Measurements from ENCODE around the gene PRPF6.
"Not testable (repeated sequence)": the region's sequence is repeated elsewhere in the genome, so short reads cannot be mapped to it uniquely, and the experiment has no call there.

The PRPF6 gene

DNA sequence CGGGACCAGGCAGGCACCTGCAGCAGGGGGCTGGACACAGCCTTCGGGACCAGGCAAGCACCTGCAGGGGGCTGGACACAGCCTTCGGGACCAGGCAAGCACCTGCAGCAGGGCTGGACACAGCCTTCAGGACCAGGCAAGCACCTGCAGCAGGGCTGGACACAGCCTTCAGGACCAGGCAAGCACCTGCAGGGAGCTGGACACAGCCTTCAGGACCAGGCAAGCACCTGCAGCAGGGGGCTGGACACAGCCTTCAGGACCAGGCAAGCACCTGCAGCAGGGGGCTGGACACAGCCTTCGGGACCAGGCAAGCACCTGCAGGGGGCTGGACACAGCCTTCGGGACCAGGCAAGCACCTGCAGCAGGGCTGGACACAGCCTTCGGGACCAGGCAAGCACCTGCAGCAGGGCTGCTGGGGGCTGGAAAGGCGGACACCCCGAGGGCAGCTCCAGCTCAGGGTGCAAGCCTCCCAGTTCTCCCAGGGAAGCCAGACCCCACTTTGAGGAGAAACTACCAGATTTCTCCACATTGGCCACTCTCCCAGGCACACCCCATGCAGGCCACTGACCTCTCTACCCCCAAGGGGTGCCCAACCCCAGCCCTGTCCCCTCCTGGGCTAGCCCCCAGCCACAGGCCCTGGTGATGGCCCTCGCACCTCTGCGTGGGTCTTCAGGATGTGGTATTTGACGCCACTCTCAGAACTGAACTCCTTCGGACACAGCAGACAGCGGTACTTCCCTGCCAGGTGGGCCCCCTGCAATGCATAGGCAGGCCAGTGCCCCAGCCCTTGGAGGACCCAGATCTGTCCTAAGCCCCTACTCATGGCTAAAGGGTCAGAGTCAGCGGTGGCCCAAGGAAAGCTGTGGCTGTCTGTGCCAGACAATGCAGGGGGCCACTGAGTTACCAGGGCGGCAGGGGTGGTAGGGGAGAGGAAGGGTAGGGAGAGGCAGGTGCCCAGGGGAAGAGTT is 20.0 kb upstream of the PRPF6 start:
- DNase-seq = not testable (repeated sequence)

DNA sequence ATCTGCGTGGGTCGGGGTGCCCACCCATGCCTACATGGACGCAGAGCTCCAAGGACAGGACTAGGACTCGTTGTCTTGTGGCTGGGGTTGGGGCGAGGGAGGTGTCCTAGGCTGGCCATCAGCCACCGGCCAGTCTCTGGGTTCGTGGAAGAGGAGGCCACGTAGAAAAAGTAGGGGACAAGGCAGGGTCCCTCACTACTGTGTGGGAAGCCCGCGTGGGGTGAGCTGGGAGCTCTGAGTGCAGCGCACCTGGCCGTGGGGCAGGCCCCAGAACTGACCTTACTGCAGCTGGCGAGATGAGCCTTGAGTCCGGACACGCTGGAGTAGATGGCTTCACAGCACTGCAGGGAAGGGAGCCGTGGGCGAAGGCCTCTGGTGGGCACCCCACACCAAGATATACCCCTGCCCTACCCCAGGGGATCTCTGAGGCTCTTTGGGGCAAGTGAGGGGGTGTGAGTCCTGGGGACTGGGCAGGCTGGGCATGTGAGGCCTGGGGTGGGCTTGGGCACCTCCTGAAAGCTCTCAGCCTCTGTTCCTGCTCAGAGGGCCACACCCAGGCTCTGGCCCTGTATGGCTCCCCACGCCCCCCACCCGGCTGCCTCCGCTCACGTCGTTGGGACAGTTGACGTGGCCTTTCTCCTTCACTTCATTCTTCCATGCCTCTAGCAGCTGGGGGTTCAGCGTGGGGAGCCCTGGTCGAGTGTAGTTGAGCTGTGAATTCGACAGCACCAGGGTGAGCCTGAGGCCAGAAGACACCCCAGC is 19.1 kb upstream of the PRPF6 start:
- DNase-seq = no peak

DNA sequence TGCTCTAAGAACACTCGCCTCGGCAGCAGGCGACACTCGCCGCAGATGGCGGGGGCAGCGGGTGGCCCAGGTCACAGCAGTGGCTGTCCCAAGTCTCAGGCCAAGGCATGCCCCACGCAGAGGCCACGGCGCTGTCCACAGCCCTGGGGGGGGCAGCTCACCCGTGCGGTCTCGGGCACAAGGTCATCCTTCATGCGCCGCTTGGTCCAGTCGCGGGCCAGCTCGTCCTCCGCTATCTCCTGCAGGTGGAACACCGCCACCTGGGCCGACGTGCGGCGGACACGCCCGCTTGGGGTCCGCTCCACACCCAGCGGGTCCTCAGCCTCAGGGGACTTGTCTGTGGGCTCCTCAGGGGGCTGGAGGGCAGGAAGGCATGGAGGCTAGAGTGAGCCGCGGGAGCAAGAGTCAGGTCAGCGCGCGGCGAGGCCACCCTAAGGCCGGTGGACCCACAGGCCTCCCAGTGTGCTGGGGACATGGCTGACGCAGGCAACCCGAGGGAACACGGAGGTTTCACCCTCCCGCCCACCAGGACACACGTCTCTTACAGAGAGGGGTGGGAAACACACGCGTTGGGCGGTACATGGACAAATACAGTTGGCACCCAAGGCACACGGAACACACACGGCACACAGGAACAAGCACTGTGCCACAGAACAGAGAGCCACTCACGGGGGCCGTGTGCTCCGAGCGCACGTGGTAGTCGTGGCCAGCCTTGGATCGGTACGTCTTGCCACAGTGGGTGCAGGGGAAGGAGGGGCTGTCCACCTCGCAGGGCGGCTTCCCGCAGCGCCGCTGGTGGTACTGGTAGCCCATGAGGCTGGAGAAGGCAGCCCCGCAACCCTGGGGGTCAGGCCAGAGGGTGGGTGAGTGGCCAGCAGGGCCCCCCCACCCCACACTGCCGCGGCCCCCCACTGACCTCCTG is 18.2 kb upstream of the PRPF6 start:
- DNase-seq = no peak

DNA sequence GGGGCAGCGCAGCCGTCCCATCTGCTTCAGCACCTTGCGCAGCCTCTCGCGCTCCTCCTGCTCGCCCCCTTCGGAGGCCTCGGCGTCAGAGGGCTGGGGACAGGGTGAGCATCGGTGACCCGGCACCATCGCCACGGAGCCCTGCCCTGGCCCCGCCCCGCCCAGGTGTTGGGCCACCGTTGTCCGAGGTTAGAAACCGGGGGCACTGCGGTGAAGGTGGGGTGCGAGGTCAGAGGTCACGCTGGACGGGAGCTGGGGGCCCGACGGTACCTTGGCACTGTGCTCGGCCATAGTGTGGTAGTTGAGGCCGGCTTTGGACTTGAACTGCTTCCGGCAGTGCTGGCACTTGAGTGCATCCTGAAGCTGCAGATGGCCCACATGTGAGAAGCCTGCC is 17.6 kb upstream of the PRPF6 start:
- no peak for DNase-seq

DNA sequence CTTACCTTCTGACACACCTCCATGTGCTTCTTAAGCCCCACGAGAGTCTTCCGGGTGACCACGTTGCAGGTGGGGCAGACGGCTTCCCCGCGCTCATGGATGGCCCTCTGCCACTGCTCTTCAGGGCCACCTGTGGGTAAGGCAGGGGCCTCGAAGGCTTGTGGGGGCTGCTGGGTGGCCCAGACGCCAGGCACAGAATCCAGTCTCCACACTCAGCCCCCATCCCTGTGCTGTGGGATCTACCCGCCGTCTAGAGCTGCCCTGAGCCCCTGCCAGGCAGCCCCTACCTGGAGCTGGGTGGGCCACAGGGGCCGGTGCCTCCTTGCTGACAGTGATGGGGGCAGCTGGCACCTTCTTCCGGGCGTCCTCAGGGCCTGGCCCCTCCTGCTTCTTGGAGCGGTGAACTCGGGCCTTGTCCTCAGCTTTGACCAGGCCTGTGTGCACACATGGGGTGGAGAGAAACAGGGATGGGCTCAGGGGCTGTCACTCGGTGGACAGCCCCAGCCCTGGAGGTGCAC is 17.1 kb upstream of the PRPF6 start:
- no peak for DNase-seq

DNA sequence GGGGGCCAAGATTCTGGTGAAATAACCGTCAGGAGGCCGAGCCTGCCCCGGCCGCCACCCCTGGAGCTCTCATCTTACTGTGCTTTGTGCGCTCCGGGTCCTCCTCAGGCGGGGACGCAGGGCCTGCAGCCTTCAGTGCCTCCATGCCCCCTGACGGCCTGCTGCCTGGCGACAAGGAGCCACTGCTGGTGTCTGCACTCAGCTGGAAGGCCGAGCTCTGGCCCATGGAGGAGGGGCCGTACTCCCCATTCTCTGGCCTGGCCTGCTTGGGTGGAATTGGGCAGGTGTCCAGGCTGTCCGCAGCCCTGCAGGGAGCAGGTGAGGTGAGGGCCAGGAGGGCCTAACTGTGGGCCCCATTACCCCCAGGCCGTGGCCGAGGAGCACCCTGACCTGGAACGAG is 16.5 kb upstream of the PRPF6 start:
- DNase-seq = no peak

DNA sequence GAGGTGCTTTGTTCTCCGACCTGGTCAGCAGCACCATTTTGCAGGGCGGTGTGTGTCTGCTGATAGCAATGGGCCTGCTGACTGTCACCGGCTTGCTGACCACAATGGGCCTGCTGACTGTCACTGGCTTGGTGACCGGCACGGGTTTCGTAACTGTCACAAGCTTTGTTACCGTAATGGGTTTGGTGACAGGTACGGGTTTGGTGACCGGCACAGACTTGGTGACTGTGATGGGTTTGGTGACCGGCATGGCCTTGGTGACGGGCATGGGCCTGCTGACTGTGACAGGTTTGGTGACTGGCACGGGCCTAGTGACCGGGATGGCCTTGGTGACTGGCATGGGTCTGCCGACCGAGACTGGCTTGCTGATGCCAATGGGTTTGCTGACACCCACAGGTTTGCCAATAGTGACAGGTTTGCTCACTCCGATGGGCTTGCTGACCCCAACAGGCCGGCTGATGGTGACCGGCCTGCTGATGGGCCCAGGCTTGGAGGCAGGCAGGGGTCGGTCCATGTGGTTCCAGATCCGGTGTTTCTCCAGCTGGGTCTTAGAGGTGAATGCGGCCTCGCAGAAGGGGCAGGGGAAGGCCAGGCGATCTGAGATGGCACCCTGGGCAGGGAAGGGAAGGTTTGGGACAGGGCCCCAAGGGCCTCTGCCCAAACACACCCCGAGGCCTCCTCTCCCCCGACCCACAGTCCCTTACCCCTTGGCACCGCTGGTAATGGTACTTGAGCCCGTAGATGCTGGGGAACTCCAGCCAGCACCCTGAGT is 14.6 kb upstream of the PRPF6 start:
- no peak for DNase-seq

DNA sequence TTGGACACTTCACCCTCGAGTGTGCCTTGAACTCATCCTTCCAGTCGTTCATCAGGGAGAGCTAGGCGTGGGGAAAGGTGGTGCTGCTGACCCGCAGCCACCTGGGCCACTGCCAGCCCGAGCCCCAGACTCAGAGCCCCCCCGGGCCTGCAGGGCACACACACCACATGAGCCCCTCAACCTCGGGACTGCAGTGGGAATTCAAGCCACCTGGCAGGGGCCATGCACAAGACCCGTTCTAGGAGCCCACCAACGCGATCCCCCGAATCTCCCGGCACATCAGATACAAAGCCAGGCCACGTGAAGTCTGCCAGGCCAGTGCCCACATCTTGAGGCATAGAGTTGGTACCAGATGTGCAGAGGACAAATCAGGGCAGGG is 14.0 kb upstream of the PRPF6 start:
- DNase-seq = no peak

DNA sequence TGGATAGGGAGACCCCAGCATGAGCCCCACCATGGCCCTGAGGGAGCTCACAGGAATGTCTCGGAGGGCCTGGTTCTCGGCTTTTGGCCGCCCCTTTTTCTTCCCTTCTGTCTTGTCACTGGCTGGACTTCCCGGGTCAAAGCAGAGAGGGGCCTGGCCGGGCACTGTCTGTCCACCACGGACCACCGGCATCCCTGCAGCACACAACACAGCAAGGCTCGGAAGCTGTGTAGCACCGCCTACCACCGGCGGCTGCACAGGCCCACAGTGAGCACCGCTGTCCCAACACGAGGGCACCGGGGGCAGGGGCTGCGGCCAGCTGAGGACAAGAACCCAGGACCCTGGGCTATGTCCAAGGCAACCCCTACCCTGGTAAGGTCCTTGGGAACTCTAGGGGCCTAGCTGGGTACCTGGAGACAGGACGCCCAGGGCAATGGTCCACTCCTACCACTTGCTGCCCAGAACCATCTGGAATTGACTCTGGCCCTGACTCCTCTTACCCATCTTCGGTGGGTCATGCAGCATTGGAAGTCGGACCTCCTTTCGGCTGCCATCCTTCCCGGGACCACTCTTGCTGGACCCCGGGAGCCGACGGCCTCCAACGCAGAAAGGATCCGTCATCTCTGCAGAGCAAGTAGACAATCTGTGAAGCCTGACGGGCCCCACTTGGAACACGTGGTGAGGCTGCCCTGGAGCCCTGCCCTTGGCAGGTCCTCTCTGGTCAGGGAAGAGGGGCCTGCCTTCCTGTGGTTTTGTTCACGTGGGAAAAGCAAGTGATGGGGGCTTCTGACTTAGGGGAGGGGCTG is 13.4 kb upstream of the PRPF6 start:
- DNase-seq = no peak

DNA sequence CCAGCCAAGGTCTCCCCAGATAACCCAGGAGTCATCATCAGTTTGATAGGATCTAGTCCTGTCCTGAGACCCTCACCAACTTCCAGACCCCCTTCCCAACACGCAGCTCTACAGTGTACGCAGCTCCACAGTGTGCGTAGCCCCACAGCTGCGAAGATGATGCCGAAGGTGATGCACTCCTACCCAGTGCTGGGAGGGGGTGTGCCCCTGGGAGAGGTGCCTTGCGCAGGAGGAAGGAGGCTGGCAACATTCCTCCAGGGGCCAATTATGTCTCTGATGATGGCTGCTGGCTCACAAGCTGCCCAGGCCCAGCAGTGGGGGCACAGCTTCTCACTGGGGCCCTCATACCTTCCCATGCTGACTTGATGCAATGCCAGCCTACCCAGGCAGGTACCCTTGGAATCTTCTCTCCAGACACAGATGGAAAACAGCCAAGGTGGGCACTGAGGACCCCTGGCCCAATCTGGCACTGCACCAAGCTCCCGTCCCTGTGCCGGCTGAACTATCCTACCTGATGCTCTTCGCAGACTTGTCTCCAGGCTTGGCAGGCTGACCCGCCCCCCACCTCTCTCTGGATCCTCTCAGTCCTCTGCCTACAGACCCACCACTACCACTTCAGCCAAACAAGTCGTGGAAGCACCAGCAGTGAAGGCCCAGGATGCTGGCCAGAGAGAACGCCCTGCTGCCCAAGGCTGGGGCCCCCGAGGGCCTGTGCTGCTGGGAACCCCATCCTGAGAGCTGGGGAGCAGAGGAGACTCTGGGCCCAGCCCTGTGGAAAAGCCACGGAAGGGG is 12.6 kb upstream of the PRPF6 start:
- DNase-seq = no peak

DNA sequence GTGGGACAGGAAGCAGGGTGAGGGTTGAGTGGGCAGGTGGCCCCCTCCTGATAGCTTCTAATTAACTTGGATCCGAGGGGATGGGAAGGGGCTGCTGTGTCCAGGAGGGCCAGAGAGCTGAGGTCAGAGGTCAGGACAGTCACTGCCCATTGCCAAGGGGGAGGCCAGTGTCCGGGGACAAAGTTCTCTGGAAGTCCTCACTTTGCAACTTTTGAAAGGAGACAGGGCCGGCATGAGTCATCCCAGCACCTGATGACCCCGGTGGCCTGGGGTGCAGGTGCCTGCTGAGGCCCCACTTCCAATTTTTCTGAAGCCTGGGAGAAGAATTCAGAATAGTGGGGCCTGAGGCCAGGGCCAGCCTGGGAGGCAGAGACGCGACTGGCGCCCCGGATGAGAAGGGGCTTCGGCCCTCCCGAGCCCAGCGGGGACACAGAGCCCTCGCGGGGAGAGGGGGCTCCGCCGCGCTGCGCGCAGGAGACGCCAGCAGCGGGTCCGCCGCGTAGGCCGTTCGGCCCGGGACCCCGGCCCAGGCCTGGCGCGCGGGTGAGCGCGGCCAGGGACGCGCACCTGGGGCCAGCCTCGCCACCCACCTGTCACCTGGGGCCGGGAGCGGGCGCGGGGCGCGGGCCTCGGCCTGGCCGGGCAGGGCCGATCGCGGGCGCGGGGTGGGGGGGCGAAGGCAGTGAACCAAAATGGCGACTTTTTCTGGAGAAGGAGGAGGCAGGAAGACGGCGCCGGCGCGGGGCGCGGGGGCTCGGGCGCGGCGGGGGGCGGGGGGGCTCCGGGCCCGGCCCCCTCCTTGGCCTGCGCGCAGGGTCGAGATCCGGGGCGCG is 11.8 kb upstream of the PRPF6 start:
- DNase-seq = no peak

DNA sequence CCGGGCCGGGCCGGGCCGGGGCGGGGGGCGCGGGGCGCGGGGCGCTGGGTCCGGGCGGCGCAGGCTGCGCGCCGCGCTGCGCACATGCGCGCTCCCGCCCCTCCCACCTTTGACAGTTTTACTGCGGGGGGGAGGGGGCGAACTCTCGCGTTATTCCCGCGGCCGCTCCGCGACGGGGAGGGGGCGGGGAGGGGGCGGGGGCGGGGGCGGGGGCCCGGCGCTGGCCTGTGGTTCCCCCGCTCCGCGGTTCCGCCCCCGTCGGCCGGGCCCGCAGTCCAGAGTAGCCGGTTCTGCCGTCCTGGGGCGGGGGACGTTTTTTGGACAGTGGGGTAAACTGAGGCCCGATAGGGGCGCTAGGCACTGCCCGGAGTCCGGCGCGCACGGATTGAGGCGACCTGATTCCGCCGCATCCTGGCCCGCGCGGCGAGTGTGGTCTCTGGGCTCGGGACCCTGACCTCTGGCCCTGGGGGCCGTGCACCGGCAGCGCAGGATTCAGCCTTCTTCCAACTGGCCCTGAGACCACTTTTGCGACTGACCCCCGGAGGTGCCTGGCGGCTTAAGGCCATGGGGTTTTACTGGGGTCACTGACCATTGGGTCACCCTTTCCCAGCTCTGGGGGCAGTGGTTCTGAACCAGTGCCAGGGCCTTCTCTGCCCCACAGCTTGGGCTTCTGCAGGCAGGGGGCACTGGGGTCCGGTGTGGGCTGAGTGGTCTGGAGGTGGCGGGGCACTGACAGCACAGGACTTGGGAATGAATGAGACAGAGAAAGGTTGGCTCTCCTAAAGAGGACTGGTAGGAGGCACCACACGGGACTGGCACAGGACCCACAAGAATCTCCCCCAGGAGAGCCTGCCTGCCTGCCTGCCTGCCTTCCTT is 10.9 kb upstream of the PRPF6 start, which contains the start of gene ZNF512B:
Gene ZNF512B (minus strand): TSS at position 93 of the 876 bp plus-strand sequence. CDS start 1,980 bp downstream, outside the sequence.
- peak; percentile 79 for DNase-seq

DNA sequence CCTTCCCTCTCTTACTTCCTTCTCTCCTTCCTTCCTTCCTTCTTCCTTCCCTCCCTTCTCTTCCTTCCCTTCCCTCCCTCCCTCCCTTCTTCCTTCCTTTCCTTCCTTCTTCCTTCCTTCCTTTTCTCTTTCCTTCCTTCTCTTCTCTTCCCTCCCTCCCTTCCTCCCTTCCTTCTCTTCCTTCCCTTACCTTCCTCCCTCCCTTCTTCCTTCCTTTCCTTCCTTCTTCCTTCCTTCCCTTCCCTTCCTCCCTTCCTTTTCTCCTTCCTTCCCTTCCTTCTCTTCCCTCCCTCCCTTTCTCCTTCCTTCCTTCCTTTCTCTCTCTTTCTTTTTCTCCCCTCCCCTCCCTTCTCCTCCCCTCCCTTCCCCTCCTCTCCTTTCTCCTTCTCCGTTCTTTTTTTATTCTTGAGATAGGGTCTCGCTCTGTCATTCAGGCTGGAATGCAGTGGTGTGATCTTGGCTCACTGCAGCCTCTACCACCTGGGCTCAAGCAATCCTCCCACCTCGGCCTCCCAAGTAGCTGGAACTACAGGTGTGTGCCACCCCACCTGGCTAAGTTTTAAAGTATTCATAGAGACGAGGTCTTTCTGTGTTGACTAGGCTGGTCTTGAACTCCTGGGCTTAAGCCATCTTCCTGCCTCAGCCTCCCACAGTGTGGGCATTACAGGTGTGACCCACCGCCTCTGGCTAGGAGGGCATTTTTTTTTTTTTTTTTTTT is 10.1 kb upstream of the PRPF6 start:
- no peak for DNase-seq

DNA sequence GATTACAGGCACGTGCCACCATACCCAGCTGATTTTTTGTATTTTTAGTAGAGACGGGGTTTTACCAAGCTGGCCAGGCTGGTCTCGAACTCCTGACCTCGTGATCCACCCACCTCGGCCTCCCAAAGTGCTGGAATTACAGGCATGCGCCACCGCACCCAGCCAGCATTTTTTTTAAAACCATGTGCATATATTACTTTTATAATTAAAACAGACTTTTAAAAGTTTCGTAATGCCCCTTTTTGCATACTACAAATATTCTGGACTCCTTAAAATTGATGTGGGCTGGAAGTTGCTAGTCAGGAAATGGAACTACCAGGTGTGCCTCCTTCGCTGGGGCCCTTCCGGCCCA is 9.0 kb upstream of the PRPF6 start:
- DNase-seq = not testable (repeated sequence)

DNA sequence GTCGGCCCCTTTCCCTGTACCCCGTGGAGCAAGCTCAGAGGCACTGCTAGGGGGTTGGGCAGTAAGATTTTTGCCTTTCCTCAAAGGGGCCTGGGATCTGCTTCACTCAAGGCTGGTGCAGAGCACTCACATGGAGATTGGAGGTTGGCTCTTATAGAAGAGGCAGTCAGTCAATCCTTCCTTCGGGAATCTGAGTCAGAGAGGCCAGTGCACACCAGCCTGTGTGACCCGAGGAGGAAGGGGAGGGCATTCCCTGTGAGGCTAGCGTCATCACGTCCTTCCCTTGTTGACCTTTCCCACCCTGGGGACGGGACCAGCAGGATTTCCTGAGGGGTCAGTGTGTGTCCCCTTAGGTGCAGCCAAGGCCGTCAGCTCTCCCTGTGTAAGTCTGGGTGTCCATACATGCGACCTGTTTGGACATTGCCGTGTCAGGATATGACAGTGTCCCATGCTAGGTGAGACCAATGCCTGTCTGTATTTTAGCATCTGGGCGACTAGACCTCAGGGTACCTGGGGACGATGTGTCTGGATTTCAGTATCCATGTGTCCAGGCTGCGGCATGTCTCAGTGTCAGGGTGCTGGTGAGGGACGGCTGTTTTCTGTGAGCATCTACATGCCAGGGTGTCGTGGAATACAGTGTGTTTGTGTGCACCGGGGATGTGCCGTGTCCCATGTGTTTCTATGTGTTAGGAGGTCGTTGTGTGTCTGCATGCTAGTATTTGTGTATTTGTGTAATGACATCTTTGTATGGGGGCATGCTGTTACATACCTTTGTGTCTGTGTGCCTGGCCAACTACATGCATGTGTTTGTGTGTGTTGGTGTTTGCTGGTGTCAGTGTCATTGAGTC is 8.4 kb upstream of the PRPF6 start:
- no peak for DNase-seq

DNA sequence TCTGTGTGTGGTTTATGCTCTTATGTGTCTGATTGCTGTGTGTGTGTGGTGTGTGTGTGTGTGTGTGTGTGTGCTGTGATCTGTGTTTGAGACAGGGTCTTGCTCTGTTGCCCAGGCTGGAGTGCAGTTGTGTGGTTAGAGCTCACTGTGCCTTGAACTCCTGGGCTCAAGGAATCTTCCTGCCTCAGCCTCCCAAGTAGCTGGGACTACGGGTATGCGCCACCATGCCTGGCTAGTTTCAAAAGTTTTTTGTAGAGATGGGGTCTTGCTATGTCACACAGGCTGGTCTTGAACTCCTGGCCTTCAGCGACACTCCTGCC is 7.8 kb upstream of the PRPF6 start:
- no peak for DNase-seq
